PC-3 (cell line): ENCODE measurements around the gene MYL2. TPM values are rescaled to one million over a fixed set of nuclear protein-coding genes. Genes with fewer than 3 reads are reported as not detected.

Experiments
- ATAC-seq: fragments of 200-7000 bp; cut with Tn5 transposase; 2 replicates; pipeline ENCODE4 v1.9.1; 2020; ENCODE audit warnings: mild to moderate bottlenecking, moderate library complexity
- BruUV-seq: library from RNA; stranded (reverse); fragments of 400-500 nt; replicated peaks from 2 replicates; lab custom pipeline; 2021; lab: Mats Ljungman, UMichigan
- CTCF ChIA-PET: fragments of 300-600 bp; sonication (Branson Sonifier 250); formaldehyde crosslinking; loops from one replicate; lab custom pipeline; 2022; ENCODE audit warnings: antibody characterized with exemption; lab: Charles Lee
- POLR2A ChIA-PET: fragments of 300-600 bp; sonication (Branson Sonifier 250); formaldehyde crosslinking; loops from one replicate; lab custom pipeline; 2022; ENCODE audit warnings: antibody characterized with exemption; ENCODE audit not compliant: unreplicated experiment; lab: Charles Lee
- DNase-seq: peaks from one replicate; pipeline ENCODE4 v3.0.0-alpha.2; 2015
- H2AFZ ChIP-seq: fragments of 300-600 bp; sonication (generic); 2 replicates; pipeline ENCODE4 v1.6.0; 2016; ENCODE audit warnings: antibody characterized with exemption, low read length
- H3F3A ChIP-seq: fragments of 300-600 bp; sonication (generic); one replicate; pipeline ENCODE4 v1.6.0; 2017; ENCODE audit warnings: antibody characterized with exemption, low read length, control low read depth, mild to moderate bottlenecking; ENCODE audit not compliant: unreplicated experiment
- H3K27ac ChIP-seq: fragments of 300-600 bp; sonication (generic); 2 replicates; pipeline ENCODE4 v1.5.1; 2016; ENCODE audit warnings: mild to moderate bottlenecking, low read length
- H3K27me3 ChIP-seq: fragments of 300-600 bp; sonication (generic); 2 replicates; pipeline ENCODE4 v1.6.1; 2016; ENCODE audit warnings: low read length, mixed read lengths
- H3K36me3 ChIP-seq: fragments of 300-600 bp; sonication (generic); 2 replicates; pipeline ENCODE4 v1.6.1; 2016; ENCODE audit warnings: low read depth, mixed run types, low read length, mixed read lengths
- H3K4me1 ChIP-seq: fragments of 300-600 bp; sonication (generic); 2 replicates; pipeline ENCODE4 v1.5.1; 2016; ENCODE audit warnings: low read length; ENCODE audit not compliant: insufficient read depth
- H3K4me2 ChIP-seq: fragments of 300-600 bp; sonication (generic); 2 replicates; pipeline ENCODE4 v1.6.0; 2016; ENCODE audit warnings: low read length
- H3K4me3 ChIP-seq: fragments of 300-600 bp; sonication (generic); 2 replicates; pipeline ENCODE4 v1.5.1; 2016; ENCODE audit warnings: mild to moderate bottlenecking, low read length, mixed read lengths
- H3K79me2 ChIP-seq: fragments of 300-600 bp; sonication (generic); 2 replicates; pipeline ENCODE4 v1.6.1; 2017; ENCODE audit warnings: low read length, mixed read lengths
- H3K9ac ChIP-seq: fragments of 300-600 bp; sonication (generic); 2 replicates; pipeline ENCODE4 v1.6.0; 2016; ENCODE audit warnings: mild to moderate bottlenecking, low read length
- H3K9me2 ChIP-seq: fragments of 300-600 bp; sonication (generic); replicated peaks from 2 replicates; pipeline ENCODE4 v1.6.1; 2016; ENCODE audit warnings: mixed run types, low read length, mixed read lengths
- H3K9me3 ChIP-seq: fragments of 300-600 bp; sonication (generic); 2 replicates; pipeline ENCODE4 v1.6.1; 2016; ENCODE audit warnings: low read length, mixed read lengths
- H4K20me1 ChIP-seq: fragments of 300-600 bp; sonication (generic); 2 replicates; pipeline ENCODE4 v1.6.1; 2016; ENCODE audit warnings: low read length, mixed read lengths
- EZH2 ChIP-seq: fragments of 300-600 bp; sonication (generic); IDR thresholded peaks from one replicate; pipeline ENCODE4 v1.6.1; 2017; ENCODE audit warnings: antibody characterized with exemption, mild to moderate bottlenecking, low read length; ENCODE audit not compliant: unreplicated experiment
- EZH2phosphoT487 ChIP-seq: fragments of 300-600 bp; sonication (generic); IDR thresholded peaks from 2 replicates; pipeline ENCODE4 v1.6.1; 2018; ENCODE audit warnings: mild to moderate bottlenecking, antibody characterized with exemption, low read length, borderline replicate concordance
- intact Hi-C: fragments of 100-400 bp; cut with micrococcal nuclease; formaldehyde crosslinking; loops from 2 replicates; pipeline ENCODE4 v1.9.0; 2023
- total RNA-seq: library from RNA; depleted of rRNA; stranded (reverse); fragments of >200 nt; gene quantifications from 2 replicates; pipeline ENCODE4 v1.2.3, GENCODE V29; 2014
- TF ChIP-seq, protein P1 (sequence below): fragments of 300-600 bp; sonication (generic); conservative IDR thresholded peaks from 2 replicates; pipeline ENCODE4 v1.5.1; 2017; ENCODE audit warnings: antibody characterized with exemption, low read depth, mild to moderate bottlenecking, low read length

MYL2 gene
- total RNA-seq, 1 experiment from 2014 or later: not detected

DNA sequence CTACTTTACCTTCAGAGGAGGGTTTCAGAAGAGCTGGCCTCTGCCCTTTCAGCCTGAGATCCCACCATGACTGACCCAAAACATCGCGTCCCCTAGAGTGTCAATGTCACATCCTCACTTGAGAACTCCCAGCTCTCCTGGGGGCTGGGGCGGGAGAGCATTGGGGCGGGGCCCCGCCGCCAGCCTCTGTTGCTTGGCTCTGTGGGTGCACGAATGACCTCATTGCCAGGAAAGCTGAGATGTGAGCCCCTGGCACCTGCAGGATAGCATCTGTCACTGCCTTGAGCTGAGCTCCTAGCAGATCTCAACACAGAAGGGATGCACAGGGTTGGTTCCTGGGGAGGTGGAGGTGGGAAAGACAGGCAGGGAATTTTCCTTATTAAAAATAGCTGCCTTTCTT, 20.6 kb upstream of the MYL2 start:
- H3K27me3 ChIP-seq: peaks cover 17% of the 10 kb centered on the region; the same call in 1 of the 2 replicates
- TF ChIP-seq EZH2: no peak
- TF ChIP-seq, protein P1, sequence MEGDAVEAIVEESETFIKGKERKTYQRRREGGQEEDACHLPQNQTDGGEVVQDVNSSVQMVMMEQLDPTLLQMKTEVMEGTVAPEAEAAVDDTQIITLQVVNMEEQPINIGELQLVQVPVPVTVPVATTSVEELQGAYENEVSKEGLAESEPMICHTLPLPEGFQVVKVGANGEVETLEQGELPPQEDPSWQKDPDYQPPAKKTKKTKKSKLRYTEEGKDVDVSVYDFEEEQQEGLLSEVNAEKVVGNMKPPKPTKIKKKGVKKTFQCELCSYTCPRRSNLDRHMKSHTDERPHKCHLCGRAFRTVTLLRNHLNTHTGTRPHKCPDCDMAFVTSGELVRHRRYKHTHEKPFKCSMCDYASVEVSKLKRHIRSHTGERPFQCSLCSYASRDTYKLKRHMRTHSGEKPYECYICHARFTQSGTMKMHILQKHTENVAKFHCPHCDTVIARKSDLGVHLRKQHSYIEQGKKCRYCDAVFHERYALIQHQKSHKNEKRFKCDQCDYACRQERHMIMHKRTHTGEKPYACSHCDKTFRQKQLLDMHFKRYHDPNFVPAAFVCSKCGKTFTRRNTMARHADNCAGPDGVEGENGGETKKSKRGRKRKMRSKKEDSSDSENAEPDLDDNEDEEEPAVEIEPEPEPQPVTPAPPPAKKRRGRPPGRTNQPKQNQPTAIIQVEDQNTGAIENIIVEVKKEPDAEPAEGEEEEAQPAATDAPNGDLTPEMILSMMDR: no peak
- TF ChIP-seq EZH2phosphoT487: no peak
- intact Hi-C loops: no loop called here
- no peaks in the 10 kb centered on the region for H3F3A ChIP-seq
- POLR2A ChIA-PET: no interaction called here
- H3K4me3 ChIP-seq: no peak overlapping the region
- no peak overlapping the region for H3K4me2 ChIP-seq
- no peaks in the 10 kb centered on the region for H3K79me2 ChIP-seq
- no peak overlapping the region for H3K9ac ChIP-seq
- no peaks in the 10 kb centered on the region for H3K9me3 ChIP-seq
- no peaks in the 10 kb centered on the region for H4K20me1 ChIP-seq
- DNase-seq: no peak
- H2AFZ ChIP-seq: no peak overlapping the region
- CTCF ChIA-PET: no interaction called here
- no peak for ATAC-seq
- no peaks in the 10 kb centered on the region for H3K9me2 ChIP-seq
- H3K4me1 ChIP-seq: peaks cover 4% of the 10 kb centered on the region; the same call in 1 of the 2 replicates
- no peaks in the 10 kb centered on the region for H3K36me3 ChIP-seq
- no TSS peak for BruUV-seq
- no peak overlapping the region for H3K27ac ChIP-seq

DNA sequence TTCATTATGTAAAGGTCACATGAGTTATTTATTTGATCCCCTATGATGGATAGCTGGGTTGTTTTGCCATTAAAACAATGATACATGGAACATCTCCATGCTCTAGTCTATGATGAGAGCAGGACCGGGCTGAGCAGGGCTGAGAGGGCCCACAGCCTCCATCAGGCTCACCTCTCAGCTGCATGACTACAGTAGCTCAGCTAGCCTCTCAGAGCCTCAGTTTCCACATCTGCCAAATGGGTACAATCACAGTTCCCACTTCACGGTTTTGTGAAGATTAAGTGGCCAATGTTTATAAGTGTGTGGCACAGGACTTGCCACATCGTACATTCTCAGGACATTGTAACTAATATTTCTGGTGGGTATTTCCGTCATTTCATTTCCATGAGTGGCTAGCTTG, 19.9 kb upstream of the MYL2 start:
- ChIA-PET POLR2A (no interaction called here), CTCF (no interaction called here)
- H3K27me3 ChIP-seq: peaks cover 17% of the 10 kb centered on the region; the same call in 1 of the 2 replicates
- no peaks in the 10 kb centered on the region for H3K9me2 ChIP-seq
- ATAC-seq: no peak
- no peaks in the 10 kb centered on the region for H3F3A ChIP-seq
- intact Hi-C loops: no loop called here
- no TSS peak for BruUV-seq
- H3K9me3 ChIP-seq: no peaks in the 10 kb centered on the region
- H3K9ac ChIP-seq: no peak overlapping the region
- no peak overlapping the region for H2AFZ ChIP-seq
- H4K20me1 ChIP-seq: no peaks in the 10 kb centered on the region
- H3K4me2 ChIP-seq: no peak overlapping the region
- DNase-seq: no peak
- H3K27ac ChIP-seq: no peak overlapping the region
- peaks cover 4% of the 10 kb centered on the region; the same call in 1 of the 2 replicates for H3K4me1 ChIP-seq
- no peaks in the 10 kb centered on the region for H3K79me2 ChIP-seq
- TF ChIP-seq, protein P1: no peak
- TF ChIP-seq EZH2 (no peak), EZH2phosphoT487 (no peak)
- H3K36me3 ChIP-seq: no peaks in the 10 kb centered on the region
- no peak overlapping the region for H3K4me3 ChIP-seq

- H3K4me1 ChIP-seq: peaks cover 15% of the 10 kb centered on the region
- intact Hi-C loops: loop anchor here (1.0 to 5.0 kb wide), 5 partner anchors 85 to 375 kb away; no protein-coding TSS in a partner anchor
- no peaks in the 10 kb centered on the region for H3K36me3 ChIP-seq
- H4K20me1 ChIP-seq: no peaks in the 10 kb centered on the region
- POLR2A ChIA-PET: no interaction called here
- TF ChIP-seq, protein P1: peak; percentile 98
- no peak for TF ChIP-seq EZH2phosphoT487
- no peaks in the 10 kb centered on the region for H3K9me2 ChIP-seq
- peak; percentile 53 for ATAC-seq
- H3K79me2 ChIP-seq: no peaks in the 10 kb centered on the region
- CTCF ChIA-PET: interaction anchor here (0.6 to 0.7 kb wide), 3 partner anchors 20 to 376 kb away, joined by 3 to 5 read pairs (median 4); no protein-coding TSS in a partner anchor
- no peaks in the 10 kb centered on the region for H3K27me3 ChIP-seq
- H3K9ac ChIP-seq: no peak overlapping the region
- peak overlapping the region; percentile 80 for H2AFZ ChIP-seq
- H3K4me3 ChIP-seq: peak overlapping the region; percentile 23; the same call in 1 of the 2 replicates
- H3K4me2 ChIP-seq: peak overlapping the region; percentile 68
- H3F3A ChIP-seq: no peaks in the 10 kb centered on the region
- peak; percentile 79 for DNase-seq
- H3K27ac ChIP-seq: no peak overlapping the region
- no TSS peak for BruUV-seq
- H3K9me3 ChIP-seq: no peaks in the 10 kb centered on the region
Observed at GRCh38 chr12:110937104-110937641, 16.8 kb upstream of the MYL2 start.
